IMR-90 (cell line): ENCODE measurements around the gene PSMC6. TPM values are rescaled to one million over a fixed set of nuclear protein-coding genes. Genes with fewer than 3 reads are reported as not detected.

ENCODE experiments used
- ATAC-seq: fragments of 200-7000 bp; cut with Tn5 transposase; 2 replicates; pipeline ENCODE4 v1.9.1; 2020; ENCODE audit warnings: low read depth, mild to moderate bottlenecking, moderate library complexity
- BruUV-seq: library from RNA; stranded (reverse); fragments of 400-500 nt; replicated peaks from 2 replicates; lab custom pipeline; 2021; lab: Mats Ljungman, UMichigan
- CTCF ChIA-PET: fragments of 300-600 bp; formaldehyde crosslinking; extraction: SDS; loops from one replicate; lab custom pipeline; 2021; ENCODE audit warnings: antibody characterized with exemption; lab: Yijun Ruan, JAX
- POLR2A ChIA-PET: fragments of 300-600 bp; sonication (Branson Sonifier 250); formaldehyde crosslinking; loops from one replicate; lab custom pipeline; 2022; ENCODE audit warnings: antibody characterized with exemption; ENCODE audit not compliant: unreplicated experiment; lab: Charles Lee
- DNase-seq: peaks from one replicate; pipeline ENCODE4 v3.0.0; 2013
- H2AFZ ChIP-seq: replicated peaks from 2 replicates; pipeline ENCODE3; 2013; ENCODE audit warnings: low read length, mild to moderate bottlenecking; ENCODE audit not compliant: poor library complexity
- H2AK5ac ChIP-seq: 2 replicates; pipeline ENCODE4 v1.6.1; 2013; ENCODE audit warnings: low read depth, low read length, inconsistent platforms
- H2AK9ac ChIP-seq: replicated peaks from 2 replicates; pipeline ENCODE3; 2013; ENCODE audit warnings: mild to moderate bottlenecking, low read depth, low read length, moderate library complexity; ENCODE audit not compliant: poor library complexity
- H2BK120ac ChIP-seq: 2 replicates; pipeline ENCODE4 v1.6.1; 2013; ENCODE audit warnings: low read depth, low read length, inconsistent platforms
- H2BK15ac ChIP-seq: 3 replicates; pipeline ENCODE4 v1.6.1; 2013; ENCODE audit warnings: low read depth, low read length, inconsistent platforms
- H2BK20ac ChIP-seq: 2 replicates; pipeline ENCODE4 v1.6.1; 2013; ENCODE audit warnings: low read depth, mild to moderate bottlenecking, inconsistent platforms, low read length, moderate library complexity
- H2BK5ac ChIP-seq: 2 replicates; pipeline ENCODE4 v1.6.1; 2013; ENCODE audit warnings: mild to moderate bottlenecking, low read depth, low read length, inconsistent platforms; ENCODE audit not compliant: poor library complexity, severe bottlenecking
- H3K14ac ChIP-seq: replicated peaks from 2 replicates; pipeline ENCODE4 v1.6.1; 2013; ENCODE audit warnings: low read depth, low read length, inconsistent platforms
- H3K18ac ChIP-seq: 2 replicates; pipeline ENCODE4 v1.6.1; 2013; ENCODE audit warnings: low read depth, low read length, control low read depth
- H3K23ac ChIP-seq: 2 replicates; pipeline ENCODE4 v1.6.1; 2013; ENCODE audit warnings: low read depth, low read length, inconsistent platforms
- H3K27ac ChIP-seq: 2 replicates; pipeline ENCODE4 v1.5.1; 2013; ENCODE audit warnings: mild to moderate bottlenecking, control low read depth, low read length; ENCODE audit not compliant: insufficient read depth
- H3K27me3 ChIP-seq: 2 replicates; pipeline ENCODE4 v1.6.1; 2013; ENCODE audit warnings: low read length; ENCODE audit not compliant: control insufficient read depth, insufficient read depth
- H3K36me3 ChIP-seq: 2 replicates; pipeline ENCODE4 v1.6.1; 2013; ENCODE audit warnings: low read length, mixed read lengths; ENCODE audit not compliant: control insufficient read depth, insufficient read depth
- H3K4ac ChIP-seq: 2 replicates; pipeline ENCODE4 v1.6.1; 2013; ENCODE audit warnings: low read depth, low read length, inconsistent platforms
- H3K4me1 ChIP-seq: 2 replicates; pipeline ENCODE4 v1.6.1; 2013; ENCODE audit warnings: low read length, mixed read lengths; ENCODE audit not compliant: control insufficient read depth, insufficient read depth
- H3K4me2 ChIP-seq: 2 replicates; pipeline ENCODE4 v1.6.1; 2013; ENCODE audit warnings: low read depth, mild to moderate bottlenecking, control low read depth, low read length, moderate library complexity
- H3K4me3 ChIP-seq: 2 replicates; pipeline ENCODE4 v1.5.1; 2013; ENCODE audit warnings: low read depth, mild to moderate bottlenecking, control low read depth, low read length, moderate library complexity; ENCODE audit not compliant: insufficient read depth
- H3K56ac ChIP-seq: 2 replicates; pipeline ENCODE4 v1.6.1; 2013; ENCODE audit warnings: low read length, inconsistent platforms; ENCODE audit not compliant: insufficient read depth; ENCODE audit errors: extremely low read depth
- H3K79me1 ChIP-seq, 2 experiments: 2 replicates each; pipeline ENCODE4 v1.6.1; 2013; ENCODE audit warnings: low read length in 2 of 2, inconsistent platforms in 1 of 2, low read depth in 1 of 2
- H3K9ac ChIP-seq: 2 replicates; pipeline ENCODE4 v1.6.1; 2013; ENCODE audit warnings: low read depth, low read length, control low read depth
- H3K9me1 ChIP-seq: 2 replicates; pipeline ENCODE4 v1.6.1; 2013; ENCODE audit warnings: low read length, inconsistent platforms; ENCODE audit not compliant: insufficient read depth
- H3K9me3 ChIP-seq: 2 replicates; pipeline ENCODE4 v1.6.1; 2013; ENCODE audit warnings: low read length; ENCODE audit not compliant: control insufficient read depth, insufficient read depth
- H4K20me1 ChIP-seq: 2 replicates; pipeline ENCODE4 v1.6.1; 2013; ENCODE audit warnings: low read length, inconsistent platforms; ENCODE audit not compliant: insufficient read depth
- H4K5ac ChIP-seq: 2 replicates; pipeline ENCODE4 v1.6.1; 2013; ENCODE audit warnings: mild to moderate bottlenecking, low read depth, low read length, control low read depth
- H4K8ac ChIP-seq, 2 experiments: 2 replicates each; pipeline ENCODE4 v1.6.1; 2013; ENCODE audit warnings: low read depth in 2 of 2, low read length in 2 of 2, control low read depth in 1 of 2, inconsistent platforms in 1 of 2
- H4K91ac ChIP-seq: 2 replicates; pipeline ENCODE4 v1.6.1; 2013; ENCODE audit warnings: low read depth, low read length, inconsistent platforms; ENCODE audit not compliant: insufficient read depth
- BHLHE40 ChIP-seq: fragments of 150-350 bp; IDR thresholded peaks from 2 replicates; pipeline ENCODE4 v1.6.1; 2016; ENCODE audit warnings: mild to moderate bottlenecking, low read depth, low read length
- CEBPB ChIP-seq: IDR thresholded peaks from 2 replicates; pipeline ENCODE4 v1.6.1; 2012; ENCODE audit warnings: low read depth, low read length, improper control_type of control experiment
- MXI1 ChIP-seq: IDR thresholded peaks from 2 replicates; pipeline ENCODE4 v1.6.1; 2012; ENCODE audit warnings: low read depth, mild to moderate bottlenecking, low read length, moderate library complexity, borderline replicate concordance
- NFE2L2 ChIP-seq: fragments of 150-350 bp; IDR thresholded peaks from 2 replicates; pipeline ENCODE4 v1.6.1; 2016; ENCODE audit warnings: low read depth, mild to moderate bottlenecking, low read length
- POLR2A ChIP-seq: IDR thresholded peaks from 2 replicates; pipeline ENCODE4 v1.6.1; 2012; ENCODE audit warnings: mild to moderate bottlenecking, low read depth, low read length
- RAD21 ChIP-seq: IDR thresholded peaks from 2 replicates; pipeline ENCODE4 v1.6.1; 2012; ENCODE audit warnings: low read length, improper control_type of control experiment
- RCOR1 ChIP-seq: IDR thresholded peaks from 2 replicates; pipeline ENCODE4 v1.6.1; 2012; ENCODE audit warnings: mild to moderate bottlenecking, low read length, improper control_type of control experiment; ENCODE audit not compliant: insufficient replicate concordance
- RFX5 ChIP-seq: IDR thresholded peaks from 2 replicates; pipeline ENCODE4 v1.8.0; 2012; ENCODE audit warnings: low read depth, mild to moderate bottlenecking, low read length, moderate library complexity
- SMC3 ChIP-seq: fragments of 150-350 bp; IDR thresholded peaks from 2 replicates; pipeline ENCODE4 v1.6.1; 2016; ENCODE audit warnings: low read depth, mild to moderate bottlenecking, antibody characterized with exemption, low read length, moderate library complexity
- USF2 ChIP-seq: fragments of 150-350 bp; IDR thresholded peaks from 2 replicates; pipeline ENCODE4 v1.6.1; 2017; ENCODE audit warnings: mild to moderate bottlenecking, antibody characterized with exemption, low read length, low read depth
- WGBS, 2 experiments: methylation state at CpG; one replicate each; pipeline versions ENCODE4 v1.1.5 to v1.1.7; 2013; ENCODE audit warnings: missing lambda C conversion rate in 2 of 2; ENCODE audit not compliant: insufficient read length in 1 of 2; ENCODE audit errors: extremely low coverage in 2 of 2; 5-methylcytosine and 5-hydroxymethylcytosine counted together
- dilution Hi-C: fragments of 300-500 bp; cut with HindIII; formaldehyde crosslinking; loops from one replicate; pipeline ENCODE4 v1.14.3; 2018; ENCODE audit warnings: low sequenced_read_pairs; ENCODE audit not compliant: unreplicated experiment
- in situ Hi-C: fragments of 300-500 bp; cut with MboI; formaldehyde crosslinking; loops from 3 replicates; pipeline ENCODE4 v1.14.3; 2019; ENCODE audit warnings: low sequenced_read_pairs, inconsistent platforms, mixed read lengths
- intact Hi-C: fragments of 100-400 bp; cut with micrococcal nuclease; formaldehyde crosslinking; loops from 2 replicates; pipeline ENCODE4 v1.10.0; 2022
- polyA plus RNA-seq, 3 experiments: library from polyadenylated mRNA; depleted of rRNA; stranded (reverse); fragments of >200 nt; gene quantifications; 2 replicates each; pipeline ENCODE4 v1.2.3, GENCODE V29; 2012; ENCODE audit warnings: low replicate concordance in 1 of 3
- total RNA-seq: library from RNA; depleted of rRNA; stranded (reverse); fragments of >200 nt; gene quantifications from 2 replicates; pipeline ENCODE4 v1.2.3, GENCODE V29; 2012

PSMC6 gene
- total and polyA plus RNA-seq, 2 of the 4 experiments (the other 2 are of a cell fraction), result 62.9 to 85.4 TPM

- WGBS, 2 experiments, result 100% methylated on average over 1 of the region's 2 CpGs; no CpG with 5 or more reads in 1 of the 2 experiments
- Histone ChIP-seq H4K5ac (no peak overlapping the region), H2BK15ac (no peak overlapping the region; the same call in 2 of the 3 replicates), H2BK20ac (0 out of 2 replicates have a peak overlapping the region, but pooled peaks have one; percentile 5), H2BK120ac (no peak overlapping the region), H3K9ac (no peak overlapping the region), H4K91ac (no peak overlapping the region), H3K14ac (no peak overlapping the region), H3K36me3 (peaks cover under 1% of the 10 kb centered on the region; the same call in 1 of the 2 replicates), H2AK5ac (peak overlapping the region; percentile 68; the same call in 1 of the 2 replicates), H2AFZ (peak overlapping the region; percentile 65), H3K79me1 (peaks cover under 1 to 12% of the 10 kb centered on the region in 2 experiments; a peak in 2 of 4 replicates), H4K20me1 (peaks cover 11% of the 10 kb centered on the region; the same call in 1 of the 2 replicates), H3K9me1 (peaks cover 2% of the 10 kb centered on the region; the same call in 1 of the 2 replicates), H4K8ac (peak overlapping the region in 1 of 2 experiments; percentile 22; a peak in 1 of 4 replicates), H3K27me3 (no peaks in the 10 kb centered on the region), H2AK9ac (no peak overlapping the region), H3K4ac (no peak overlapping the region), H3K4me3 (no peak overlapping the region), H3K27ac (no peak overlapping the region), H3K4me2 (peak overlapping the region; percentile 34; the same call in 1 of the 2 replicates), H3K18ac (no peak overlapping the region), H3K4me1 (peaks cover 2% of the 10 kb centered on the region), H3K23ac (no peak overlapping the region), H3K9me3 (no peaks in the 10 kb centered on the region), H3K56ac (no peak overlapping the region), H2BK5ac (peak overlapping the region; percentile 59)
- ChIA-PET POLR2A (no interaction called here), CTCF (no interaction called here)
- in situ Hi-C loops, result loop anchor here (25.0 kb wide), 1 partner anchor 691 kb away; no protein-coding TSS in a partner anchor
- dilution Hi-C loops, result no loop called here
- intact Hi-C loops, result no loop called here
- ATAC-seq, result no peak
- DNase-seq, result no peak
- TF ChIP-seq MXI1 (no peak), NFE2L2 (no peak), RFX5 (no peak), RCOR1 (no peak), POLR2A (no peak), USF2 (no peak), RAD21 (no peak), BHLHE40 (no peak), SMC3 (no peak), CEBPB (no peak)
- BruUV-seq, result no TSS peak
These were observed 3.3 kb upstream of the PSMC6 start for GRCh38 chr14:52703664-52704063.
